HG03460 (cell line): ENCODE measurements around the gene SF3B5.
"Not testable (repeated sequence)": the region's sequence is repeated elsewhere in the genome, so short reads cannot be mapped to it uniquely, and the experiment has no call there.

ENCODE experiments used
- ATAC-seq: cut with Tn5 transposase; IDR thresholded peaks from one replicate; pipeline ENCODE4 v1.9.1; 2021; ENCODE audit not compliant: unreplicated experiment

SF3B5 gene

GRCh38 chr6:144095134-144096002 is at the start of gene SF3B5:
Gene SF3B5 (minus strand): TSS chr6:144095573. CDS start chr6:144095497, 76 bp downstream.
- peak; percentile 93 for ATAC-seq

GRCh38 chr6:144144996-144145395 is 49.6 kb upstream of the SF3B5 start:
- ATAC-seq, result no peak

- no peak for ATAC-seq
Observed at GRCh38 chr6:144143878-144144277, 48.5 kb upstream of the SF3B5 start.

DNA sequence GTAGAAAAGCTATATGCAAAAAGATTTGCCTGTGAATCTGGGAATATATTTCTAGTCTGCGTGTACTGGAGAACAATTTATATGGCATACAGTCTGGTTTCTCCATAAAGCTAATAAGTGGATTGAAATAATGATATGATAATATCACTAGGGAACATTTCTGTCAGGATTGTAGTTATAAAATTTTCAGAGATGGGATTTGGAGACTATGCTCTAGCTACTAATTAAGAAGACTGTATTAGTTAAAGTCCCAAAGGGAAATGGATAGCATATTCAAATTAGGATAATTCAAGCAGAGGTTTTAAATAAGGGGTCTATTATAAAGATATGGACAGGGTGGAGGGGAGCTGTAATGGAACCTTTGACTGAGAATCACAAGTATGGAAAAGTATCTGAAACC is 47.7 kb upstream of the SF3B5 start:
- ATAC-seq, result no peak

DNA sequence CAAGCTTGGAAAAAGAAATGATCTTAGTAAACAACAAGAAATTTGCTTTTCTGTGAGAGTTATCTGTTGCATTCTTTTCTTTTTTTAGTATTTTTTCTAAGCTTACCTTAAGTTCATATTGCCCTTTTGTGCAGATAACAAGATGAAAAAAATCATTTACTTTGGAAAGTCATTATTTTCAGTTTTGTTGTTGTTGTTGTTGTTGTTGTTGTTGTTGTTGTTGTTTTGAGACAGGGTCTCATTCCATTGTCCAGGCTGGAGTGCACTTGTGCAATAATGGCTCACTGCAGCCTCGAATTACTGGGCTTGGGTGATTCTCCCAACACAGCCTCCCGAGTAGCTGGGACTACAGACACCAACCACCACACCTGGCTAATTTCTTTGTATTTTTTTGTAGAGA is 46.1 kb upstream of the SF3B5 start:
- ATAC-seq, result no peak

DNA sequence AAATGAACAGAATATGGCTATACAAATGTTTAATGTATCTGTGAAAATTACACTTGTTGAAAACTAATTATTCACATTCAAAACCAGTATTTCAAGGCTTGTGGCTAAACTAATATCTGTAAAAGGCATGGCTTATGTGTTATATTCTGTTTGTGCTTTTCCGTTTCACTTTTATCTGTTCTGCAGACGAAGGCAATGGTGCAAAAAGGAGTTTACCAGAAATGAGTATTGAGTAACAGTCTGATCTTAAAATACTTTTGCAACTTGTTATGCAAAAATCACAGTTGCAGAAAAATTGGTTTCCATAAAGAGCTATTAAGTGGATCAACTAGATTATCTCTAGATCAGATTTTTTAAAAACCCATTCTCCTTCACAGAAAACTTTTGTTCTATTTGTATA is 45.5 kb upstream of the SF3B5 start:
- peak; percentile 75 for ATAC-seq

DNA sequence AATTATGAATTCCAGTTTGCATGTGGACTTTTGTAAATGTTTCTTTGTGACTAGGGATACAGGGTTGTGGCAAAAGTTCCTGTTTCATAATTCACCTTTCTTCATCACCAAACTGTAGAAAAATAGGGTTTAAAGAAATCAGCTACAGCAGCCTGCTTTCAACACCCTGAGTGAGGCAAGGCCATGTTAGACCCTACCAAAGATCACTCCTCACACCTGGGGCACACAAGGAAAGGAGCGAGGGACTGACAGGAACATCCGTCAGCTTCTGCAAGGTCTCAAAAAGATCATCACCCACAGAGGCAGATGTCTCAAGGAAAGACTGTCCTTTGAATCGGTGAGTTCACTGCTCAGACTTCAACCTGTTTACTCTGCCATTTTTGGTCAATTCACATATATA is 44.4 kb upstream of the SF3B5 start:
- no peak for ATAC-seq

- ATAC-seq, result no peak
Observed at GRCh38 chr6:144138542-144138941, 43.2 kb upstream of the SF3B5 start.

DNA sequence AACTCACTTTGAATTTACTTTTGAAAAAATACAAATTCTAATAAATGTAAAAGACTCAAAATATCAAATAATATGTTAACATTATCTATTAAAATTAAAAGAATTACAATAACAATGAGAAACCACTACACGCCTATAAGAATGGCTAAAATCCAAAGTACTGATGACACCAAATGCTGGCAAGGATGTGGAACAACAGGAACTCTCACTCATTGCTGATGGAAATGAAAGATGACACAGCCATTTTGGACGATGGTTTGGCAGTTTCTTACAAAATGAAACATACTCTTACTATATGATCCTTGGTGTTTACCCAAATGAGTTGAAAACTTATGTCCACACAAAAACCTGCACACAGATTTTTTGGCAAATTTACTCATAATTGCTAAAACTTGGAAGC is 39.4 kb upstream of the SF3B5 start:
- ATAC-seq, result no peak

DNA sequence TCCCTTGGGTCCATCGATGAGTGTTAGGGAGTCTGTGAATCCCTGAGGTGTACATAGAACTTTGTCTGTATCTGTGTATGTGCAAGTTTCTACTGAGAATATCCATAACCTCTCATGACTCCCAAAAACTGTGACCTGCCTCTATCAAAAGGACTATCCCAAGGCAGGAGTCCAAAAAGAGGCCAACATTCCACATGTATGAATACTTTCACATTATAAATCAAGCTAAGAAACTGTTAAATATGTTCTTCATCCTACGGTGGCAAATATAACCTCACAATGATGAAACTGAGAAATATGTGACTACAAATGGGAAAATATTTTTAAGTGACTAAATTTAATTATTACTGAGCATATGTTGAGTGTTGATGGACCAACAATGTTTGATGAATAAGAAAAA is 38.8 kb upstream of the SF3B5 start:
- no peak for ATAC-seq

GRCh38 chr6:144133225-144133821 is 38.0 kb upstream of the SF3B5 start:
- ATAC-seq, result no peak

DNA sequence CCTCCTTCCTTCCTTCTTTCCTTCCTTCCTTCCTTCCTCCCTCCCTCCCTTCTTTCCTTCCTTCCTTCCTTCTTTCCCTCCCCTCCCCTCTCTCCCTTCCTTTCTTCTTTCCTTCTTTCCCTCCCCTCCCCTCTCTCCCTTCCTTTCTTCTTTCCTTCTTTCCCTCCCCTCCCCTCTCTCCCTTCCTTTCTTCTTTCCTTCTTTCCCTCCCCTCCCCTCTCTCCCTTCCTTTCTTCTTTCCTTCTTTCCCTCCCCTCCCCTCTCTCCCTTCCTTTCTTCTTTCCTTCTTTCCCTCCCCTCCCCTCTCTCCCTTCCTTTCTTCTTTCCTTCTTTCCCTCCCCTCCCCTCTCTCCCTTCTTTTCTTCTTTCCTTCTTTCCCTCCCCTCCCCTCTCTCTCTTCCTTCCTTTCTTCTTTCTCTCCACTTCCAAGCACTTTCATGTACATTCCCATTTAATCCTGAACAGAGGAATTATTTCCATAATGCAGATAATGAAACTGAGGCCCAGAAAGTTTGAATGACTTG is 36.9 kb upstream of the SF3B5 start:
- not testable (repeated sequence) for ATAC-seq

GRCh38 chr6:144131248-144131709 is 35.9 kb upstream of the SF3B5 start:
- no peak for ATAC-seq

DNA sequence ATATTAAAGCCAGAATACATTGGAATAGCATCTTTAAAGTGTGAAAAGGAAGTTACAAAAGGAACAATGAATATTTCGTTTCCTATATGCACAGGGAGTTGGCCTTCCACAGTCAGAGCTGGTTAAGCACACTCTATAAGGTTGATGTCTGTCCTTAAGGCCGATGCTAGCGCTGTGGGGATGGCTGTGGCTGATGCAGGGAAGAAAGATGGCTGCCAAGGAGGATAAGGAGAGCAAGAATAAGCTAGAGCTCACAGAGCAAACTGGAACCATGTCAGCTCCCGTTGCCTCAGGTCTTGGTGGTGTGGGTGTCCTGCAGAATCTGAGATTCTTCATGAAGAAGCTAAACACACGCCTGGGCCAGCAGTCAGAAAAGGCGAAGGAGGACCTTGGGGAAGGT is 34.1 kb upstream of the SF3B5 start:
- no peak for ATAC-seq

GRCh38 chr6:144127097-144127496 is 31.7 kb upstream of the SF3B5 start:
- no peak for ATAC-seq

GRCh38 chr6:144123836-144124235 is 28.5 kb upstream of the SF3B5 start:
- ATAC-seq, result no peak

DNA sequence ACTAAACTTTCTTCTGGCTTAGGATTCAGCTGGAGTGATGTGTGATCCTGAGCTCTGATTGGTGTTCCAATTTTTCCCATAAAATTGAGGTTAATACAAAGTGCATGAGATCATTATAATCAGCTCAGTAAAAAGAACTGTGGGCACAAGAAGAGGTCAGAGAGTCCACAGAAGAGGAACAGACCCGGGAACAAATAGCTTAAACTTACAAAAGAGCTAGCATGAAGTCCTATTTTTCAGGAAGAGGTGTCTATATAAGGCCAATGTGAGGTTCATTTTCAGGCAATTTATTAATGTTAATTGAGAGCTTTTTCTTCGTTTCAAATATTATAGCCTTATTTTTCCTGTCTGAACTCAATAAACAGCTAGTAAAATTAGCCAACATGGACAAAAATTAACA is 28.0 kb upstream of the SF3B5 start:
- no peak for ATAC-seq

DNA sequence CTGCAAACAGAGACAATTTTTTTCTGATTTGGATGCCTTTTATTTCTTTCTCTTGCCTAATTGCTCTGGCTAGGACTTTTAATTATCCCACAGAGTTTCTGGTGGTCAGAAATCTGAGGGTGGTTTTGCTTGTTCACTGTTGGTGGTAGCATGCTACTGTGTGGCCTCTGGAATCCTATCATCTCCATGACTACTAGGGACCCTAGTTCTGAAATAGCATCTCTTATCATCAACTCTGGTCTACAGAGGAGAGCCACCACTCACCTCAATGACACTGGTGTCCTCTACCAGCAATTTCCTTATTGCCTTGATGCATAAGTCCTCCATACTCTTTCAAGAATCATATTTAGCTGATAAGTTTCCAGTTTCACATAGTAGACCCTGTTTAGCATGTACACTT is 27.5 kb upstream of the SF3B5 start:
- ATAC-seq, result no peak

- ATAC-seq, result no peak
Observed at GRCh38 chr6:144119376-144119775, 24.0 kb upstream of the SF3B5 start.

DNA sequence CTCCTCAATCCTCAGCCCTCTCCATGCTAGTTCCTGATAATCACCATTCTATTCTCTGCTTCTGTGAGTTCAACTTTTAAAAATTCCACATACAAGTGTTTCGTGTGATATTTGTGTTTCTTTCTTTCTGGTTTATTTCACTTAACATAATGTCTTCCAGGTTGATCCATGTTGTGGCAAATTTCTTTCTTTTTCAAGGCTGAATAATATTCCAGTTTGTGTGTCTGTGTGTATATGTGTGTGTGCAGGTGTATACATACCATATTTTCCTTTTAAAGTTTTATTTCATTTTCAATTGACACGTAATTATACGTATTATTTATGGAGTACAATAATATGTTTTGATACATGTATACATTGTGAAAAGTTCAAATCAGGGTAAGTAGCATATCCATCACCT is 19.8 kb upstream of the SF3B5 start:
- no peak for ATAC-seq

GRCh38 chr6:144113366-144113765 is 18.0 kb upstream of the SF3B5 start:
- ATAC-seq, result no peak

DNA sequence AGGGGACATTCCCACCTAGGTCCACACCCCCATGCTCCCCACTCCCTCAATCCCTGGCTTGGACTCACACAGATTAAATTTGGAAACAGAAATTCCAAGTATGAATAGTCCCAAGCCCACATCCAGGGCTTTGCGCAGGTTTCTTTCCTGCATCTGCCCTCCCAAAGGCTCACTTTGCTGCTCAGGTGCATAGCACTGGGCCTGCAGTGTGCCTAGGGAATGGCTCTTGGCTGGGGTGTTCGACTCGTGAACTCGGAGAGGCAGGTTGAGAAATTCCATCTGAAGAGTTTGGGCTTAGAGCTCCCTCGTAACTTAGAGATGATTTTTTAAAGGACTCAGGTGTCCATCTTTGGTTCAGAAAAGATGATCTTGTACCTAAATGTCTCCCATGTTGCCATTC is 14.8 kb upstream of the SF3B5 start:
- ATAC-seq, result no peak
